OCI-LY3 (cell line): ENCODE results near the gene KIF22.

Experiments used
- CTCF ChIP-seq: fragments of 200-600, 300-600 bp; sonication (generic); IDR thresholded peaks from 2 replicates; pipeline ENCODE4 v1.5.1; 2014; ENCODE audit warnings: antibody characterized with exemption, low read length, low read depth
- EZH2phosphoT487 ChIP-seq: fragments of 200-600 bp; shearing (Covaris generic); IDR thresholded peaks from 2 replicates; pipeline ENCODE4 v1.6.1; 2018; ENCODE audit warnings: antibody characterized with exemption, mixed run types, low read depth

DNA sequence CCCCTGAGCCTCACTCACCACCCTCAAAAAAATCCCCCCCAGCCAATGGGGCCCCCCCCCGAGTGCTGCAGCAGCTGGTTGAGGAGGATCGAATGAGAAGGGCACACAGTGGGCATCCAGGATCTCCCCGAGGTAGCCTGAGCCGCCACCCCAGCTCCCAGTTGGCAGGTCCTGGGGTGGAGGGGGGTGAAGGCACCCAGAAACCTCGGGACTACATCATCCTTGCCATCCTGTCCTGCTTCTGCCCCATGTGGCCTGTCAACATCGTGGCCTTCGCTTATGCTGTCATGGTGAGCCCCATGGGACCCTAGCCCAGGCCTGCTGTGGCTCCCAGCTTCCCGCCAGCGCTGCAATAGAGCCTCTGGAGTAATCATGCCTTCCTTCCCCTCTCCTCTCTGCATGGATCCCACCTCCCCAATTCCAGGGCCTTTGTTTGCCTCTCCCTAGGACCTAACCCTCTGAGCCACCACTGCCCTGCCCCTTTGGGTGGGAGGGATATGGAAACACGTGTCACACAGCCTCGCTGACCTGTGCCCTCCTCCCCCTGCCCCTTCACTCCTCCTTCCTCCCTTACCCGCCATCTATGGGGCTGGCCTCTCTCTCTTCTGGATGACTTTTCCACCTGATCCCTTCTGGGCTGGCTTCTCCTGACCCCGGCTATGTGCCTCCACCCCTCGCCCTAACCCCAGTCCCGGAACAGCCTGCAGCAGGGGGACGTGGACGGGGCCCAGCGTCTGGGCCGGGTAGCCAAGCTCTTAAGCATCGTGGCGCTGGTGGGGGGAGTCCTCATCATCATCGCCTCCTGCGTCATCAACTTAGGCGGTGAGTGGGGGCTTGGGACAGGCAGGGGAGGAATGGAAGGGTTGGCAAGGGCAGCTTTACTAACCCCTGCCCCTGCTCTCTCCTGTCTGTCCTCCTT is 23.4 kb downstream of the KIF22 start:
- TF ChIP-seq CTCF = no peak
- TF ChIP-seq EZH2phosphoT487 = no peak
